Measurements from ENCODE around the gene MON1B.

Gene MON1B

DNA sequence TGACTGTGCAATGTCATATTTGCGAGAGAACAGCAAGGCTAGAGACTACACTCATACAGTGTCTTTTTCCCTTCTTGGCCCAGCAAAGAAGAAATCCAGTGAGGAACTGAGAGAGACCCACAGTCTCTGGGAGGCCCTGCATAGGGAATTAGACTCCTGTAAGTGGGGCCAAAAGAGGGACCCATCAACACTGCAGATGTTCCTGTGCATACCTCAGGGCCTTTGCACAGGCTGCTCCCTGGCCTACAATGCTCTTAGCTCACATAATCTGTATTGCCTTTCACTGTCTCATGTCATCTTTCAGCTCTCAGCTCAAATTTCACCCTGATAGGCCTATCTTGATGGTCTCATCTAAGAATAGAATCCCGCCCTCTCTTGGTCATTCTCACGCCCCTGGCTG lies 17.4 kb downstream of the MON1B start:
- H3K4me3 ChIP-seq (ENCODE audit: low read depth, low read length), result no peak overlapping the region
- DNase-seq (ENCODE audit: low read depth), result no peak
- TF ChIP-seq MYC (IDR thresholded peaks at IDR 0.05; ENCODE audit: low read depth, low read length) (no peak), POLR2A (IDR thresholded peaks at IDR 0.05; ENCODE audit: extremely low read depth, insufficient read length) (no peak)
- TF ChIP-seq, protein P1, sequence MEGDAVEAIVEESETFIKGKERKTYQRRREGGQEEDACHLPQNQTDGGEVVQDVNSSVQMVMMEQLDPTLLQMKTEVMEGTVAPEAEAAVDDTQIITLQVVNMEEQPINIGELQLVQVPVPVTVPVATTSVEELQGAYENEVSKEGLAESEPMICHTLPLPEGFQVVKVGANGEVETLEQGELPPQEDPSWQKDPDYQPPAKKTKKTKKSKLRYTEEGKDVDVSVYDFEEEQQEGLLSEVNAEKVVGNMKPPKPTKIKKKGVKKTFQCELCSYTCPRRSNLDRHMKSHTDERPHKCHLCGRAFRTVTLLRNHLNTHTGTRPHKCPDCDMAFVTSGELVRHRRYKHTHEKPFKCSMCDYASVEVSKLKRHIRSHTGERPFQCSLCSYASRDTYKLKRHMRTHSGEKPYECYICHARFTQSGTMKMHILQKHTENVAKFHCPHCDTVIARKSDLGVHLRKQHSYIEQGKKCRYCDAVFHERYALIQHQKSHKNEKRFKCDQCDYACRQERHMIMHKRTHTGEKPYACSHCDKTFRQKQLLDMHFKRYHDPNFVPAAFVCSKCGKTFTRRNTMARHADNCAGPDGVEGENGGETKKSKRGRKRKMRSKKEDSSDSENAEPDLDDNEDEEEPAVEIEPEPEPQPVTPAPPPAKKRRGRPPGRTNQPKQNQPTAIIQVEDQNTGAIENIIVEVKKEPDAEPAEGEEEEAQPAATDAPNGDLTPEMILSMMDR (IDR thresholded peaks at IDR 0.05; ENCODE audit: low read depth, low read length), result no peak
- TF ChIP-seq, protein P2, sequence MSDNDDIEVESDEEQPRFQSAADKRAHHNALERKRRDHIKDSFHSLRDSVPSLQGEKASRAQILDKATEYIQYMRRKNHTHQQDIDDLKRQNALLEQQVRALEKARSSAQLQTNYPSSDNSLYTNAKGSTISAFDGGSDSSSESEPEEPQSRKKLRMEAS (IDR thresholded peaks at IDR 0.05; ENCODE audit: low read depth, low read length), result no peak

DNA sequence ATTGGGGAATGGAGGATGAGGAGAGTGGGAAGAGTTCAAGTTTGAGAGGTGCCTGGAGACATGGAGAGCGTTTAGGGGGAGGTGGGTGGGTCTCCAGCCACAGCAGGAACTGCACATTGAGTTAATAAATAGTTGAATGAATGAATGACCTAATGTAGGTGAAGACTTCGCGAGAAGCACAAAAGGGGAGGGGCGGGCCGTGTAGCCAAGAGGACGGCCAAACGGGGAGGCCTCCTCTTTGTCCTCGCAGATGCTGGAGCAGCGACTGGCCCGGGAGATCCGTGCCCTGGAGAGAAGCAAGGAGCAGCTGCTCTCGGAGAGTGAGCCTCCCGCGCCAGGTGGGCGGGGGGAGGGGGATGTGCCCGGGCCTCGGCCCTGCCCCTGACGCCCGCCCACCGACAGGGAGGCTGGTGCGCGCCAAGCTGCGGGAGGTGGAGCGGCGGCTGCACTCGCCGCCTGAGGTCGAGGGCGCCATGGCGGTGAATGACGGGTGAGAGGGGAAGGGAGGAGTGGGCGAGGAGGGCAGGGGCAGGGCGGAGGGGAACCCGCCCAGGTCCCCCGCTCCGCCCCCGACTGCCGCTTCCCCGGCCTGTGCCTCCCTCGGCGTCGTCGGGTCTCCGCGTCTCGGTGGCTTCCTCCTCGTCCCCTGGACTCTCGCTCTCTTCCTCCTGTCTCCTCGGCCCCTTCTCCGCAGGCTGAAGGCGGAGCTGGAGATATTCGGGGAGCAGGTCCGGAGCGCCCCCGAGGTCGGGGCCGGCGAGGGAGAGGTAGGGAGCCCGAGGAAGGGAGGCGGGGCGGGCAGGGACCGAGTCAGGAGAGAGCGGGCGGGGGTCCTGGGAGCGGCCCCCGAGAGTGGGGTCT lies 21.1 kb downstream of the MON1B start:
- H3K4me3 ChIP-seq (ENCODE audit: low read depth, low read length), result no peak overlapping the region
- peak; percentile 45 for DNase-seq (ENCODE audit: low read depth)
- TF ChIP-seq, protein P2 (IDR thresholded peaks at IDR 0.05; ENCODE audit: low read depth, low read length), result no peak
- TF ChIP-seq POLR2A (IDR thresholded peaks at IDR 0.05; ENCODE audit: extremely low read depth, insufficient read length), result no peak
- no peak for TF ChIP-seq MYC (IDR thresholded peaks at IDR 0.05; ENCODE audit: low read depth, low read length)
- TF ChIP-seq, protein P1 (IDR thresholded peaks at IDR 0.05; ENCODE audit: low read depth, low read length), result no peak

DNA sequence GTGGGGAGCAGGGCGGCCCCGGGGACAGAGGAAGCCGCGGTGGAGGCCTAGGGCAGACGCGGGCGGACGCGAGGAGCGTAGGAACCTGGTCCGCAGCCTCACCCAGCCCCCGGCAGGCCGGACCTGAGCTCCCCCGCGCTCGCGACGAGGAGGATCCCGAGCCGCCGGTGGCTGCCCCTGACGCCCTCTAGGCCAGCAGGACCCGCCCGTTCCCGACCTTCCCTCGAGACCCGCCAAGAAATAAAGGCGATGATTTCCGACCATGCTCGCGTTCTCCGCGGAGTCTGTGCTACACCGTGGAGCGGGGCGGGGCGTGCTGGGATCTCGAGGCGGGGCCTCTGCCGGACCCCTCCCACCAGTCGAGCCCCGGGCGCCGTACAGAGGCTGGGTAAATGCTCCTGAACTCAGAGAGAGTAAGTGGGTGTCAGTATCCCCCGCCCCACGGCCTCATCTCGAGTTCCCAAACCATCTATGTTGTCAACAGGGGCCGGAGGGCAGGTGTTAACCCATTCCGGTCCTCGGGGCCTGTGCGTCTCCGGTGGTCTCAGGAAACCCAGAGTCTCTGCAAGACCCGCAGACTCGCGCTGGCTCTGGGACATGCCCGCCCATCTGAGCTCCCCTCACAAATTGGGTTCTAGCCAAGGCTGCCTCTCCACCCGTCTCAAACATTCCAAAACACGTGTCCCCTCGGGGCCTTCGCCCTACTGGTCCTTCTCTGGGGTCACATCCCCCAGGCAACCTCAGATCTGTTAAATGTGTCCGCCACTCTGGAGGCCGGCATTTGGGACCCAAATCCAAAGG lies 22.0 kb downstream of the MON1B start:
- no peak for TF ChIP-seq MYC (IDR thresholded peaks at IDR 0.05; ENCODE audit: low read depth, low read length)
- TF ChIP-seq POLR2A (IDR thresholded peaks at IDR 0.05; ENCODE audit: extremely low read depth, insufficient read length), result no peak
- TF ChIP-seq, protein P1 (IDR thresholded peaks at IDR 0.05; ENCODE audit: low read depth, low read length), result no peak
- TF ChIP-seq, protein P2 (IDR thresholded peaks at IDR 0.05; ENCODE audit: low read depth, low read length), result no peak
- H3K4me3 ChIP-seq (ENCODE audit: low read depth, low read length), result no peak overlapping the region

DNA sequence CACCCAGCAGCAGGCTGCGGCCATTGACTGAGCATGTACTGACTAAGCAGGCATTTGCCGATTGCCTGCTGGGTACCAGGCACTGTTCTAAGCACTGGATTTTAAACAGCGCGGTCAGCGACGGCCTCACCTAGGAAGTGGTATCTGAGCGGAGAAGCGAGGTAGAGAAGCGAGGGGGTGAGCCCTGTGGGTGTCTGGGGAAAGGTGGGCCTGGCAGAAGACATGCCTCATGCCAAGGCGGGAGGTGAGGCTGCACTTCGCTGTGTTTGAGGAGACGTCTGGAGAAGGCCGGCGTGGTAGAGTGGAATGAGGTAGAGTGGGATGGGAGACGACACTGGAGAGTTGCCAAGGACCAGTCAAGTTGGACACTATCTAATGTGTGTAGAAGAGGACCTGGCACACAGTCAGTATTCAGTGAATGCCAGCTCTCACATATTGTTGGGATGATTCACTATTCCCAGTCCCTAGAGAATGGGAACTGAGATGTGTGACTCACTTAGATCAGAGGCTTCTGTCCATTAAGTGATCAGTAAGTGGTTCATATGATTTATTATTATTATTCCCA lies 22.6 kb downstream of the MON1B start:
- DNase-seq (ENCODE audit: low read depth), result no peak
- H3K4me3 ChIP-seq (ENCODE audit: low read depth, low read length), result no peak overlapping the region
- TF ChIP-seq MYC (IDR thresholded peaks at IDR 0.05; ENCODE audit: low read depth, low read length) (no peak), POLR2A (IDR thresholded peaks at IDR 0.05; ENCODE audit: extremely low read depth, insufficient read length) (no peak)
- TF ChIP-seq, protein P1 (IDR thresholded peaks at IDR 0.05; ENCODE audit: low read depth, low read length), result no peak
- TF ChIP-seq, protein P2 (IDR thresholded peaks at IDR 0.05; ENCODE audit: low read depth, low read length), result no peak

More for the DNA sequence above, 22.0 kb downstream of the MON1B start:
- peak; percentile 35 for DNase-seq (ENCODE audit: low read depth)

DNA sequence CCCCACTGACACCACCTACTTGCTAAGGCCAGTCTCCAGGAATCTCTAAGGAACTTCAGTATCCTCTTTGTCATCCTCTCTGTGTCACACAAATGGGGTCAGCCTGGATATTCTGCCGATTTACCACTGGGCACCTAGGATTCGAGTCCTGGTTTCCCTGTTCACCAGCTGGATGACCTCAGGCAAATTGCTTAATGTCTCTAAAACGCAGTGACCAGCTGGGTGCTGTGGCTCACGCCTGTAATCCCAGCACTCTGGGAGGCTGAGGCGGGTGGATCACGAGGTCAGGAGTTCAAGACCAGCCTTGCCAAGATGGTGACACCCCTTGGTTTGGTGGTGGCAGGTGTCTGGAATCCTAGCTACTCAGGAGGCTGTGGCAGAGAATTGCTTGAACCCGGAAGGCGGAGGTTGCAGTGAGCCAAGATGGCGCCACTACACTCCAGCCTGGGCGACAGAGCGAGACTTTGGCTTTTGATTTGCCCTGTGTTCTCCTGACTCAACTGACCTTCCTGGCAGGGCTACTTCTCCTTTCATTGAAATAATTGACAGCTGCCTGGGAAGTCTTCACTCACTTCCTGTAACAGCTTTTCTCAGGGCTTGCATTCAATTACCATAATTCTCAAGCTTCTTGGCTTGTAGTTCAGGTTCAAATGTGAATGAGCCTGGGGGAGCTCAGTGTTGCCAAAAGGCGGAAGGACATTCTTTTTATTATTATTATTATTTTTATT lies 23.6 kb downstream of the MON1B start:
- no peak overlapping the region for H3K4me3 ChIP-seq (ENCODE audit: low read depth, low read length)
- TF ChIP-seq POLR2A (IDR thresholded peaks at IDR 0.05; ENCODE audit: extremely low read depth, insufficient read length) (no peak), MYC (IDR thresholded peaks at IDR 0.05; ENCODE audit: low read depth, low read length) (no peak)
- TF ChIP-seq, protein P1 (IDR thresholded peaks at IDR 0.05; ENCODE audit: low read depth, low read length), result no peak
- TF ChIP-seq, protein P2 (IDR thresholded peaks at IDR 0.05; ENCODE audit: low read depth, low read length), result no peak
- peak; percentile 34 for DNase-seq (ENCODE audit: low read depth)
